SHP77 (cell line): Measurements from ENCODE around the gene OR1M1.

Experiments used
- DNase-seq, 2 experiments: peaks; one replicate each; lab custom pipeline; 2025; lab: John Stamatoyannopoulos, UW

Gene OR1M1

DNA sequence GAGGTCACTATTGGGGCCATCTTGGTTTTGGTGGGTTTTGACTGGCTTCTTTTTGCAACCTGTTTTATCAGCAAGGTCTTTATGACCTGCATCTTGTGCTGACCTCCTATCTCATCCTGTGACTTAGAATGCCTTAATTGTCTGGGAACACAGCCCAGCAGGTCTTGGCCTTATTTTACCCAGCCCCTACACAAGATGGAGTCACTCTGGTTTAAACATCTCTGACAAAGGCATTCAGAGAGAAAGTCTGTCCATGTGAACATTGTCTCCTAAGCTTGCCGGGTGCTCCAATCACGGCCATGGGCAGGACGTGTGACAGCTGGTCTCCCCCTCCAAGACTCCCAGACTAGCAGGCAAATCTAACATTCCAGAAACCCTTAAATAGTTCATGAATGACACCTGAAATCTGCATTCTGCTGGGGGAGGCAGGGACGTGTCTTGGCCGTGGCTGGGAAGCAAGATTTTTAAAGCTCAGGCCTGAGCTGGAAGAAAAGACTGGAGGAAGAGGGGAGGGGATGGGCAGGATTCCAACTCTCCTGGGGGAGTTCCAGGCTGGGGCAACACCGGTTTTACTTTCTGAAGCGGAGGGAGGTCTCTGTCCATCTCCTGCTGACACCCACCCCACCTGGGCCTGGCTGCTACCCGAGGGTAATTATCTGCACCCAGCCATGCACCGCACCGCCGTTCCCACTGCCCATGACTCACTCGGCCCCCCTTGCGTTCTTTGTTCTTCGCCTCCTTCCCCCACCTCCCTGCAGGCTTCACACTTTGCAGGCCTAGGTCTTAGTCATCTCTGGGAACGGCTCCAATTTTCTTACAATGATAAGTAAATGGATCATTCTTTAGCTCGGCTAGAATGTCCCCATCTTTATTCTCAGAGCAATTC is 11.6 kb upstream of the OR1M1 start:
- peak; percentile 19 to 37 for DNase-seq

GRCh38 chr19:9076901-9077300 is 10.0 kb upstream of the OR1M1 start:
- DNase-seq = no peak

DNA sequence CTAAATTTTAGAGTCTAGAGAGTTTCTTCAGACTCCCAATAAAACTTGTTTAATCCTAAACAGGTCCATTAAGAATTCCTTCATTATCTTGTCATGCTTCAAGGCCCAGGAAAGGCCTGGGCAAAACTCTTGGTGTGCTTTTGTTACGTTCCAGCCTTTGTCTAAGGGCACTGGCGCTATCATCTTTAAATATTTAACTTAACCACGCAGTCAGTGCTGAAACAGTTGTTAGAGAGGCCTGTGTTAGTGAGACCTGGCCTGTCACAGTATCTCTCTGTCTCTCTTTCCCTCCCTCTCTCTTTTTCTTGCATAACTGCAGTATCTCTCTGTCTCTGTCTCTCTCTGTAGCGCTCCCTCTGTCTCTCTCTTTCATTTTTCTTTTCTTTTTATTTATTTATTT is 8.2 kb upstream of the OR1M1 start:
- DNase-seq = no peak

- DNase-seq = no peak
Observed at GRCh38 chr19:9107375-9107774, 20.5 kb downstream of the OR1M1 start, which contains the start of gene OR7G2. Gene OR7G2 (minus strand): TSS chr19:9107475. CDS start chr19:9103243, 4,232 bp downstream.

DNA sequence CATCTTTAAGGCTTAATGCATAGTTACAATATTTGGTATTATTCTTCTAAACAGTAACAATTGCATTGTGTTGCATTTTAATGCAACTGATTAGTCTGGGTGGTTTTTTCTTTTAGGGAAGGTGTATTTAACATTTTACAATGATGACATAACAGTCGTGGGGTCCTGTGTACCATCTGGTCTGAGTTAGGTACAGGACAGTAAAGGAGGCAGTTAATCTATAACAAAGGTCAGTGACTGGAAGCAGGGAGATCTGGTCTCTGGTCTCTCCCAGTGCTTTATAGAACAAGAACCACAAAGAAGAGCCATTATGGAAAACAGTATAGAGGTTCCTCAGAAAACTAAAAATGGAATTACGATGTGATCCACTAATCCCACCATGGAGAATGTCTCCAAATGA is 23.1 kb downstream of the OR1M1 start:
- DNase-seq = no peak

GRCh38 chr19:9115307-9115813 is 28.5 kb downstream of the OR1M1 start, which contains the start of gene OR7G1:
Gene OR7G1 (minus strand): TSS chr19:9115763. CDS start chr19:9115763, 0 bp downstream.
- no peak for DNase-seq

DNA sequence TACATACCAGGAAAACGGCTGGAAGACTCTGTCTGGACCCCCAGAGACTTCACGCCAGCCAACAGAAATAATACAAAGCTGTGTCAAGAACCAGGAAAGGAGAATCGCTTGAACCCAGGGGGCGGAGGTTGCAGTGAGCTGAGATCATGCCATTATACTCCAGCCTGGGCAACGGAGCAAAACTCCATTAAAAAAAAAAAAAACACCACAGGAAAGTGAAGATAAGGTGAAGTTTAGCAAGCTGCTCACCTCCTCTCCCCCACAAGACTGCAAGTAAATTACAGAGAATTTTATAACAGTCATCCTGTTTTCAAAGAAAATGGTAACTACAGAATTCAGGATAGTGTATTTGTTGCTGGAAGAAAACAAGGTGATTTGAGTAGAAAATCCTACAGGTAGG is 29.7 kb downstream of the OR1M1 start:
- DNase-seq = no peak

DNA sequence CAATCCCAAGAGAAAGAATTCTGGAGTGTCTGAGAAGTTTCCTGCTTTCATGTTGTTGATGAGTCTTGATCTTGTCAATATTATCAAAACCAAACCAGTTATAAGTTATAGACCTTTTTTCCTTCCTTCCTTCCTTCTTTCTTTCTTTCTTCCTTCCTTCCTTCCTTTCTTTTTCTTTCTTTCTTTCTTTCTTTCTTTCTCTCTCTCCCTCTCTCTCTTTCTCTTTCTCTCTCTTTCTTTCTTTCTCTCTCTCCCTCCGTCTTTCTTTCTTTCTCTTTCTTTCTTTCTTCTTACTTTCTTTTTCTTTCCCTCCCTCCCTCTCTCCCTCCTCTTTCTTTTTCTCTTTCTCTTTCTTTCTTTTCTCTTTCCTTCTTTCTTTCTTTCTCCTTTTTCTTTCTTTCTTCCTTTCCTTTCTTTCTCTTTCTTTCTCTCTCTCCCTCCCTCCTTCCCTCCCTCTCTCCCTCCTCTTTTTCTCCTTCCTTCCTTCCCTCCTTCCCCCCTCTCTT is 40.1 kb downstream of the OR1M1 start, which contains the start of gene OR7G3:
TSS of gene OR7G3 (minus strand) at position 51 of the 506 bp plus-strand sequence. CDS start at position 51, 0 bp downstream.
- no peak for DNase-seq

DNA sequence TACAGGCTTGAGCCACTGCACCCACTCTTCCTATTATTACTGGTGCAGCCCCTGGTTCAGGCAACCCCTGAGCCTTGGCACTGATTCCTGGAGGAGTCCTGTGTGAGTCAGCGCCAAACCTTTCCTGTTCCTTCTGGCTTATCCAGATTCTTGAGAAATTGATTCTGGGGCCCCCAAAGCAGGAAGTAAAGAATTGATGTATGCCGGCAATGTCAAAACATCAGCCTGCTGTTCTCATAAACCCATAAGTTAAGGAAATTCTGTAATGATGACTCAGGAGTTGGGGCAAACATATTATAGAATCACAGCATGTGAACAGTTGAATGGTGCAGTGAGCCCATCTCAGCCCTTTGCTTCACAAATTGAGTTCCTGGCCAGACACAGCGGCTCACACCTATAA is 41.3 kb downstream of the OR1M1 start:
- DNase-seq = no peak

DNA sequence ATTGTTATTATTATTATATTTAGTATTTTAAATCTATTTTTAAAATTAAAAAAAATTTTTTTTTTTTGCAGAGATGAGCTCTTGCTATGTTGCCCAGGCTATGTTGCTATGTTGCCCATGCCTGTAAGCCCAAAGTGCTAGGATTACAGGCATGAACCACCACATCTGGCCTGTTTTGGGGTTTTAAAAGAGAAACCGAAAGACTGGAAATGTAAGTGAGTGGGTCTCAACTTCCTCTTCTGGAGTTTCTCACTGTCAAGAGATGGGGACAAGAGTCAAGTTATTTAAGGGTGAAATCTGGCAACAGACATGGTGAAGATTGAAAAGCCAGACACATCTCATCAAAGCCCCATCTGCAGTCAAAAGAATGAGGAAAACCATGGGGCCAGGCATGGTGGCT is 44.1 kb downstream of the OR1M1 start:
- no peak for DNase-seq

GRCh38 chr19:9132422-9132821 is 45.6 kb downstream of the OR1M1 start:
- DNase-seq = no peak

- peak in 1 of 2 experiments; percentile 6 for DNase-seq
Observed at GRCh38 chr19:9139609-9140158, 52.8 kb downstream of the OR1M1 start.

DNA sequence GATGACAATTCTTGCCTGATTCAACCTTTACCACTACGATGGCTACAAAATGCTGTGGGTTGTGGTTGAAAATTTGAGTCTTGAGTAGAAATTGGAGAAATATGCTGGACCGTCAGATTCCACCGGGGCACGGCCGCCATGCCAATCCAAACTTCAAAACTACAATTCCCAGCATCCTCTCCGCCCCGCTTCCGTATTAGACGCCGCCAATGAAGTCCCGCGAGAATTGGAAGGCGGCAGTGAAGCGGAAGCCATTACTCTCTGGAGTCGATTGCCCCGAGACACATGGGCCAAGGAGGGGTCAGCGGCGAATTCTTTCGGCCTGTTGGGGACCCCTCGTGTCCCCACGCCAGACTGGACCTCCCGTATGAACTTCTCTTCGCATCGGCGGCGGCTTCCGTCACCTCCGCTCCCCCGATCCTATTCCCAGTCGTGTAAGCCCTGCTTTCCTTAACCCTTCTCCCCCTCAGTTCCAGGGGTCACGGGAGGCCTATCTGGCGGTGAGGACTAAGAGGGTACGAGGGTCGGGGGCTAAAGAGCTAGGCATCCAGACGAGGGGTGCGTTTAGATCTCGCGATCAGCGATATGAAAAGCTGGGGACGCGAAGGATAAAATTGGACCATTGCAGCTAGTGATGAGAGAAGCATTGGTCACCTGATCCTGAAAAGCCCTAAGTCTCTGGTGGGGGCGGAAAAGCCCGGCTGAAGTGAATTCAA is 53.5 kb downstream of the OR1M1 start, which contains the start of gene ZNF317:
TSS of gene ZNF317 (plus strand) at position 239 of the 716 bp plus-strand sequence. CDS start 15,620 bp downstream, outside the sequence.
- peak; percentile 90 to 93 for DNase-seq

GRCh38 chr19:9144920-9145319 is 58.1 kb downstream of the OR1M1 start:
- DNase-seq = no peak
